PFSK-1 (cell line): ENCODE data around the gene RNF7.

ENCODE experiments used
- FOXP2 ChIP-seq: optimal IDR thresholded peaks from 2 replicates; pipeline ENCODE3; 2011; ENCODE audit warnings: borderline replicate concordance, control low read depth, inconsistent platforms; ENCODE audit not compliant: insufficient read depth; ENCODE audit errors: extremely low read length, extremely low read depth
- POLR2AphosphoS5 ChIP-seq: IDR thresholded peaks from 2 replicates; pipeline ENCODE4 v1.6.1; 2012; ENCODE audit warnings: low read depth, mild to moderate bottlenecking, control low read depth, low read length, moderate library complexity
- TAF1 ChIP-seq: IDR thresholded peaks from 2 replicates; pipeline ENCODE4 v1.6.1; 2012; ENCODE audit warnings: low read length, control low read depth, borderline replicate concordance; ENCODE audit not compliant: insufficient read depth

DNA sequence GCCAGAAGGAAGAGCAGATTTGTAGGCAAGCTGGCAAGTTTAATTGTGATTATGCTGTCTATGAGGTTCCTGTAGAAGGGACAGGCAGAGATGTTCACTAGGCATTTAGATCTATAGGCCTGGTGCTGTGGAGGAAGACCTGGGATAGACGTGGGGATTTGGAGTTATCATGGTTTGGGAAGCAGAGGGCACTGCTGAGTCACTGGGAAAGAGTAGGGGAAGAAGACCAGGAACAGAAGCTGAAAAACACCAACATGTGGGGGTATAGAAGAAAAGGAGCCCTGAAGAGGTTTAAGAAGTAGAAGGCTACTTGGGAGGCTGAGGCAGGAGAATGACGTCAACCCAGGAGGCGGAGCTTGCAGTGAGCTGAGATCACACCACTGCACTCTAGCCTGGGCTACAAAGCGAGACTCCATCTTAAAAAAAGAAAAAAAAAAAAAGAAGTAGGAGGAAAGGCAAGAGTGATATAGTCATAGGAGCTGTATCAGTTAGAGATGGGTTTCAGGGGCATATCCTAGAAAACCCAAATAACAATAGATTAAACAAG is 44.4 kb downstream of the RNF7 start:
- TF ChIP-seq POLR2AphosphoS5 (no peak), TAF1 (no peak), FOXP2 (no peak)
